HG03354 (cell line): ENCODE measurements around the gene LRRC74A.

ENCODE experiments used
- ATAC-seq: cut with Tn5 transposase; IDR thresholded peaks from one replicate; pipeline ENCODE4 v1.9.1; 2021; ENCODE audit warnings: mild to moderate bottlenecking; ENCODE audit not compliant: unreplicated experiment, poor library complexity, severe bottlenecking

LRRC74A gene

GRCh38 chr14:76808011-76808410 lies 18.2 kb upstream of the LRRC74A start:
- ATAC-seq = no peak

- no peak for ATAC-seq
These were observed 17.2 kb upstream of the LRRC74A start for GRCh38 chr14:76808990-76809389.

- ATAC-seq = no peak
These were observed 15.7 kb upstream of the LRRC74A start for GRCh38 chr14:76810525-76810924.

GRCh38 chr14:76810953-76811400 lies 15.2 kb upstream of the LRRC74A start:
- ATAC-seq = no peak

- no peak for ATAC-seq
These were observed 14.6 kb upstream of the LRRC74A start for GRCh38 chr14:76811561-76811960.

GRCh38 chr14:76812093-76812421 lies 14.2 kb upstream of the LRRC74A start:
- peak; percentile 19 for ATAC-seq

- peak; percentile 90 for ATAC-seq
These were observed 13.5 kb upstream of the LRRC74A start, which contains the start of gene ANGEL1 for GRCh38 chr14:76812422-76813383. Gene ANGEL1, minus strand, starts transcription at chr14:76812882. Its CDS starts 55 bp downstream, at chr14:76812827.

GRCh38 chr14:76814726-76815645 lies 11.2 kb upstream of the LRRC74A start:
- no peak for ATAC-seq

GRCh38 chr14:76820700-76821099 lies 5.5 kb upstream of the LRRC74A start:
- ATAC-seq = no peak

GRCh38 chr14:76827696-76828296 lies 1.6 kb downstream of the LRRC74A start:
- no peak for ATAC-seq

- ATAC-seq = no peak
These were observed 2.3 kb downstream of the LRRC74A start for GRCh38 chr14:76828339-76829012.

- ATAC-seq = no peak
These were observed 2.8 kb downstream of the LRRC74A start for GRCh38 chr14:76829013-76829365.

GRCh38 chr14:76829650-76830421 lies 3.6 kb downstream of the LRRC74A start:
- no peak for ATAC-seq

- no peak for ATAC-seq
These were observed 4.3 kb downstream of the LRRC74A start for GRCh38 chr14:76830556-76830955.

GRCh38 chr14:76832503-76832988 lies 6.3 kb downstream of the LRRC74A start:
- ATAC-seq = no peak

- ATAC-seq = no peak
These were observed 6.8 kb downstream of the LRRC74A start for GRCh38 chr14:76833011-76833410.

GRCh38 chr14:76834241-76834661 lies 8.0 kb downstream of the LRRC74A start:
- ATAC-seq = no peak

GRCh38 chr14:76836029-76836630 lies 9.9 kb downstream of the LRRC74A start:
- ATAC-seq = no peak
